C4-2B (cell line): Measurements from ENCODE around the gene STRA8.

Experiments
- H3K27ac ChIP-seq: fragments of 450-650 bp; 2 replicates; pipeline ENCODE4 v1.5.1; 2017
- ZFX ChIP-seq: fragments of 450-650 bp; IDR thresholded peaks from 2 replicates; pipeline ENCODE4 v1.6.1; 2017
- TF ChIP-seq, protein P1 (sequence below): fragments of 450-650 bp; conservative IDR thresholded peaks from 2 replicates; pipeline ENCODE4 v1.5.1; 2017; ENCODE audit warnings: mild to moderate bottlenecking

The STRA8 gene

DNA sequence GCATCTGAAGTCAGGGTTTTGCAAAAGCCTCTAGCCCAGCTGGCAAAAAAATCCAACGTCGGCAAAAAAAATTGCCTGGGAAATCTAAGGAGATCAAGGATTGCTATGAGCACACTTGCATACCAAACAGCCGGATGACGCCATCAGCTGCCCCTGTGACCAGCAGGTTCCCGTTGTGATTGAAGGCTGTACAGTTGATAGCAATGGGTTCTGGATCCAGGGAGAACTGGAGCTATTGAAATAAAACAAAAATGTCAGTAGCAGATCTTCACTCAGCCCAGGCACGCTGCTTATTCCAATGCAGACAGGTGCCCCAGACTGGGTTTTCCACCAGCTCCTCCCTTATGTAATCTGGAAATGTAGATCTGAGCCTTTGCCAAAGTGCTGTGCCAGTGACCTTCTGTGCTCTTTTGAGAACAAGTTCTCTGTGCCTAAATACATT, 44.4 kb upstream of the STRA8 start:
- no peak overlapping the region for H3K27ac ChIP-seq
- TF ChIP-seq ZFX, result no peak
- TF ChIP-seq, protein P1, sequence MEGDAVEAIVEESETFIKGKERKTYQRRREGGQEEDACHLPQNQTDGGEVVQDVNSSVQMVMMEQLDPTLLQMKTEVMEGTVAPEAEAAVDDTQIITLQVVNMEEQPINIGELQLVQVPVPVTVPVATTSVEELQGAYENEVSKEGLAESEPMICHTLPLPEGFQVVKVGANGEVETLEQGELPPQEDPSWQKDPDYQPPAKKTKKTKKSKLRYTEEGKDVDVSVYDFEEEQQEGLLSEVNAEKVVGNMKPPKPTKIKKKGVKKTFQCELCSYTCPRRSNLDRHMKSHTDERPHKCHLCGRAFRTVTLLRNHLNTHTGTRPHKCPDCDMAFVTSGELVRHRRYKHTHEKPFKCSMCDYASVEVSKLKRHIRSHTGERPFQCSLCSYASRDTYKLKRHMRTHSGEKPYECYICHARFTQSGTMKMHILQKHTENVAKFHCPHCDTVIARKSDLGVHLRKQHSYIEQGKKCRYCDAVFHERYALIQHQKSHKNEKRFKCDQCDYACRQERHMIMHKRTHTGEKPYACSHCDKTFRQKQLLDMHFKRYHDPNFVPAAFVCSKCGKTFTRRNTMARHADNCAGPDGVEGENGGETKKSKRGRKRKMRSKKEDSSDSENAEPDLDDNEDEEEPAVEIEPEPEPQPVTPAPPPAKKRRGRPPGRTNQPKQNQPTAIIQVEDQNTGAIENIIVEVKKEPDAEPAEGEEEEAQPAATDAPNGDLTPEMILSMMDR, result no peak

DNA sequence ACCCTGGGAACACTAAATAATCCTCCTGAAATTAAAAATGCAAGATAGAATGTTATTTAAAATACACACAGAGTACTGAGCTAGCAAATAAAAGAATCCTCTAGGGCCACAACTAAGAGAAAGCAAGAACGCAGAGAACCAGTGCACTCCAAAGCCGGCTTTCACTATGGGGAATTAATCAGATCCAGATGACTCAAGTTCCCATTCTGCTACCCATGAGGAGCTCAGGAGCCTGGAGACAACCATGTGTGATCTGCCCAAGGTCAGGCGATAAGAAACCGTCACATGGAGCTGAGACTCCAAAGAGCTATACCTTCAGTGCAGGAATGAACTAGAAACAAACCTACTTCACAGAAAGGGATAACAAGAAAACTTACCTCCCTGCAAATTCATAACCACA, 43.7 kb upstream of the STRA8 start:
- TF ChIP-seq ZFX, result no peak
- TF ChIP-seq, protein P1, result no peak
- no peak overlapping the region for H3K27ac ChIP-seq

DNA sequence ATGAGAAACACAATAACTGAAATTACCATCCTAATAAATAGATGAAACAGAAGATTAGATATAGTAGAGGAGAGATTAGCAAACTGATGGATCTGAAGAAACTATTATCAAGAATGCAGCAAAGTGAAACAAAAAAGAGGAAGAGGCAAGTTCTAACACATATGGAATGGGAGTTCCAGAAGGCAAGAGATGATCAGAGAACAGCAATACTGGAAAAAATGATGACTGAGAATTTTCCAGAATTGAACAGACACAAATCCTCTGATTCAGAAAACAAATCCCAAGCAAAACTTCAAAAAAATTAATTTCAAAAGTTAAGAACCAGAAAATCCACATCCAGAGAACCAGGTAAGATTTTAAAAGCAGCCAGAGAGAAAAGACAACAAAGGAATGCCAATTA, 42.9 kb upstream of the STRA8 start:
- no peak for TF ChIP-seq ZFX
- TF ChIP-seq, protein P1, result no peak
- no peak overlapping the region for H3K27ac ChIP-seq

DNA sequence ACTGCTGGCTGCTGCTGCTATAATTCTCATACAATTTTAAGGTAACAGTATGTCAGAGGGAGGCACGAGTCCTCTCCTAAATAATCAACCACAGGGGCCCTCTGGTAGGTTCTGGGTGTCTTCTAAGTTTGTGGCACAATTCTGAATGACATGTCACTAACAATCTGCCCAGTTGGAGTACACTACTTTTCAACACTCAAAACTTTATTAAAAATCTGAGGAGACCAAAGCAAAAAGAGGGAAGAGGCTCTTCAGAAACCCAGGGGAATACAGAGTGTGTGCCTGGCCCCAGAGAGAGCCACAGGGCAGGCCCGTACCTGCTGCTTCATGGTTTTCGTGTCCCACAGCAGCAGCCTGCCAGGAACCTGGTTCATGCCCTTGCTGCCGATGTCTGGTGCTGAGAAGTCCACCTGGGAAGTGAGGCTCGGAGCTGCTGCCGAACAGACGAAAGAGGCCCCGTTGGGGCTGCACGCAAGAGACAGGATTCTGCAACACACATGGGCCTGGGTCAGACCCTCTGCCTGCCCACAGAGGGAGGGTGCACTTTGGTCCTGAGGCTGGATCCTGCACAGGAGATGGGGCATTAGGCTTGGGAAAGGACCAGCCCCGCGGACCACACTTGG, 40.6 kb upstream of the STRA8 start:
- no peak for TF ChIP-seq ZFX
- TF ChIP-seq, protein P1, result no peak
- H3K27ac ChIP-seq, result no peak overlapping the region

DNA sequence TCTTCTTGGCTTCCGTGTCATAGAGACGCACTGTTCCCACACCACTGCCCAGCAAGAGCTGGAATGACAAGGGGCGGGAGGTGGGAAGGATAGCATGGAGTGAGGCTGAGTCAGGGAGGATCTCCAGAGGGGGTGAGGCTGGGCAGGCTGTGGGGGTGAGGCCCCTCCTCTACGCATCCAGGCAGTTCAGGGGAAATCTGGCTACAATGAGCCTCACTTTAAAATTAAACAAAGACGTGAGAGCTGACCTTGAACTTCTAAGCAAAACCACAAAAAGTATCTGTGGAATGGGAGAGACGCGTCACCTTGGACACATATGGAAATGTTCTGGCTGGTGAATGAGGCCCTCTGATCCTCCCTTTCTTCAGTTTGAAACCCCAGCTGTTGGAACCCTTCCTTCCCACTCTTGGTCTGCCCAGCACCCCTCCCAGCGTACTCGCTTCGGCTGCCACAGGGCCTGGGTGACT, 40.0 kb upstream of the STRA8 start:
- no peak overlapping the region for H3K27ac ChIP-seq
- no peak for TF ChIP-seq ZFX
- TF ChIP-seq, protein P1, result no peak

DNA sequence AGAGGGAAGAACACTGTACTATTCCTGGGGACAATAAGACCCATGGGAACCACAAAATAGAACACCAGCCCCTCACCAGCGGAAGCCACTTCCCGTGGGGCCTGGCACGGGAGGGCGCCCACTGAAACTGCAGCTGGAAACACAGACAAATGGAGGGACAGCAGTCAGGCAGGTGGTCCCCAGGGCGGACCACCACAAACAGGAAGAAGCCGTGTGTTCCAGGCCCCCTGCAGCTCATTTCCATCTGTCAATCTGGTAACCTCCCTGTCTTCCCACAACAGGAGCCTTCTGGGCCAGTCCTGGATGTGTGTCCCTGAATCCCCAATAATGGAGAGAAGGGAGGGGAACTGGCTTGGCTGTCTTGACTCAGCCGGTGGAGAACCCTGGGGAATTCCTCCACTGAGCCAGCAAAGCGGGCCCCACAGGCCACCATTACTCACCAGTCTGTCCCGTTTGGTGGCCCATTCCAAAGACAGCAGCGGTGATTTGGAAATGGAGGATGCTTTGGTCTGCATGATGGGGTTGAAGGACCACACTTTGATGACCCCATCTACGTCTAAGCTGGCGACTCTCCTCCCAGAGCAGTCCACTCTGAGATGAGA, 39.0 kb upstream of the STRA8 start:
- TF ChIP-seq, protein P1, result no peak
- TF ChIP-seq ZFX, result no peak
- H3K27ac ChIP-seq, result no peak overlapping the region

DNA sequence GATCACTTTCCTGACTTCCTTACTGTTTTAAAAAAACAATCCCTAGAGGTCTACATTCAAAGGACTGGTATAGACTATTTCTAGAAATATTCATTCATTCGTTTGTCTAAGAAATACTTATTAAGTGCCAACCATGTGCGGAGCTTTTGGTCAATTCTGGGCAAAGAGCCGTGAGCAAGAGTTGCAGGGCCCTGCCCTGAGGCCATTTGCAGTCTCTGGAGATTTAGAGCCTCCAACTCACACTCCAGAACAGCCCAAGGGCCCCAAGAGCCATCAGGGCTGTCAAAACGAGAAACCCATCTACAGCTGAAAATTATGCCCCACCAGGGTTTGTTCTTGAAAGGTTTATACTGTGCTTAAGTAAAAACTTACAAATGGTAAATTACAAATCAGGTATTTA, 38.5 kb upstream of the STRA8 start:
- TF ChIP-seq ZFX, result no peak
- TF ChIP-seq, protein P1, result no peak
- H3K27ac ChIP-seq, result no peak overlapping the region
